ENCODE results near the gene TTYH2.

TTYH2 gene

GRCh38 chr17:74196541-74197317, 16.6 kb upstream of the TTYH2 start:
- no peak for DNase-seq

- no peak for DNase-seq
These were observed 15.6 kb upstream of the TTYH2 start for GRCh38 chr17:74197801-74198200.

- no peak for DNase-seq
These were observed 14.7 kb upstream of the TTYH2 start for GRCh38 chr17:74198694-74199093.

- DNase-seq: peak; percentile 71
These were observed 13.9 kb upstream of the TTYH2 start for GRCh38 chr17:74199306-74200092.

GRCh38 chr17:74200112-74200511, 13.3 kb upstream of the TTYH2 start:
- no peak for DNase-seq

- DNase-seq: no peak
These were observed 12.1 kb upstream of the TTYH2 start for GRCh38 chr17:74201250-74201649.

GRCh38 chr17:74201948-74202347, 11.4 kb upstream of the TTYH2 start:
- DNase-seq: no peak

GRCh38 chr17:74202938-74203337, 10.4 kb upstream of the TTYH2 start:
- DNase-seq: no peak

- peak; percentile 96 for DNase-seq
These were observed 9.7 kb upstream of the TTYH2 start, which contains the start of gene RPL38 for GRCh38 chr17:74203439-74204240. Gene RPL38, plus strand, starts transcription at chr17:74203678. Its CDS starts 278 bp downstream, at chr17:74203956.

- DNase-seq: no peak
These were observed 8.9 kb upstream of the TTYH2 start for GRCh38 chr17:74204474-74204873.

- DNase-seq: no peak
These were observed 8.1 kb upstream of the TTYH2 start for GRCh38 chr17:74205274-74205673.

- DNase-seq: no peak
These were observed 7.0 kb upstream of the TTYH2 start for GRCh38 chr17:74206332-74206818.

GRCh38 chr17:74210191-74211140, 2.9 kb upstream of the TTYH2 start:
- peak; percentile 87 for DNase-seq

- DNase-seq: no peak
These were observed 2.0 kb upstream of the TTYH2 start for GRCh38 chr17:74211141-74211911.

GRCh38 chr17:74211912-74212208, 1.5 kb upstream of the TTYH2 start:
- DNase-seq: no peak

GRCh38 chr17:74212209-74212912, 1.0 kb upstream of the TTYH2 start:
- no peak for DNase-seq

- DNase-seq: no peak
These were observed 555 bp downstream of the TTYH2 start for GRCh38 chr17:74213861-74214391.

GRCh38 chr17:74214484-74215341, 1.3 kb downstream of the TTYH2 start:
- DNase-seq: no peak

- no peak for DNase-seq
These were observed 2.0 kb downstream of the TTYH2 start for GRCh38 chr17:74215342-74215727.
